IMR-90 (cell line): Measurements from ENCODE around the gene SIRPD.

Experiments
- MAFK ChIP-seq: IDR thresholded peaks from 2 replicates; pipeline ENCODE4 v1.6.1; 2012; ENCODE audit warnings: low read depth, low read length, improper control_type of control experiment
- MAZ ChIP-seq: IDR thresholded peaks from 2 replicates; pipeline ENCODE4 v1.6.1; 2012; ENCODE audit warnings: low read depth, mild to moderate bottlenecking, low read length, improper control_type of control experiment, moderate library complexity, borderline replicate concordance
- MXI1 ChIP-seq: IDR thresholded peaks from 2 replicates; pipeline ENCODE4 v1.6.1; 2012; ENCODE audit warnings: low read depth, mild to moderate bottlenecking, low read length, moderate library complexity, borderline replicate concordance
- POLR2A ChIP-seq: IDR thresholded peaks from 2 replicates; pipeline ENCODE4 v1.6.1; 2012; ENCODE audit warnings: mild to moderate bottlenecking, low read depth, low read length
- RAD21 ChIP-seq: IDR thresholded peaks from 2 replicates; pipeline ENCODE4 v1.6.1; 2012; ENCODE audit warnings: low read length, improper control_type of control experiment
- RCOR1 ChIP-seq: IDR thresholded peaks from 2 replicates; pipeline ENCODE4 v1.6.1; 2012; ENCODE audit warnings: mild to moderate bottlenecking, low read length, improper control_type of control experiment; ENCODE audit not compliant: insufficient replicate concordance
- SMC3 ChIP-seq: fragments of 150-350 bp; IDR thresholded peaks from 2 replicates; pipeline ENCODE4 v1.6.1; 2016; ENCODE audit warnings: low read depth, mild to moderate bottlenecking, antibody characterized with exemption, low read length, moderate library complexity
- TF ChIP-seq, protein P1 (sequence below): fragments of 150-350 bp; IDR thresholded peaks from 2 replicates; pipeline ENCODE4 v1.6.1; 2017; ENCODE audit warnings: mild to moderate bottlenecking, antibody characterized with exemption, low read length, low read depth
- TF ChIP-seq, protein P2 (sequence below): conservative IDR thresholded peaks from 2 replicates; pipeline ENCODE4 v1.5.1; 2012; ENCODE audit warnings: mild to moderate bottlenecking, low read depth, low read length, improper control_type of control experiment

DNA sequence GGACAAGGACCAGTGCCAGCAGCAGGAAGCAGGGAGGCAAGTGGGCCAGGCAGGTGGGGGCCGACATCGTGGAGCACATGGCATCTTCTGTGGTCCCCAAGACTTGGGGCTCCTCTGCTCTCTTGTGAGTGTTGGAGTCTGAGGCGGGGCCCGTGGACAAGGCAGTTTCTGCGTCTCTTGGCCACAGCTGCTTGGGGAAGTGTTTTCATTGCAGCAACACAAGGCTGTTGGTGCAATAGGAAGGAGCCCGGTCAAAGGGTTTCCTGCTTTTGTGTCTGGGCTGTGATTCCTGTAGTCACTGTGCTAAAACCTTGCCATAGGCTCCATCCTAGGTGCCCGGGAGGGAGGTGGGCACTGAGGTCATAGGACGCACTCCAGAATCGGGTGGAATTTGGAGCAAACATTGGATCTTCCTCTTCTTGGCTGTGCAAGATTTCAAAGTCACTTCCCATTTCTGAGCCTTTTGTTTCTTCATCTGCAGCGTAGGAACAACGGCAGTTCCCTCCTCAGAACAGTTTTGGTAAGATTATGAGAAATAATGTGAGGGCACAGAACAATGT lies 66.1 kb downstream of the SIRPD start, which contains the start of gene SIRPB2:
- TF ChIP-seq, protein P1, sequence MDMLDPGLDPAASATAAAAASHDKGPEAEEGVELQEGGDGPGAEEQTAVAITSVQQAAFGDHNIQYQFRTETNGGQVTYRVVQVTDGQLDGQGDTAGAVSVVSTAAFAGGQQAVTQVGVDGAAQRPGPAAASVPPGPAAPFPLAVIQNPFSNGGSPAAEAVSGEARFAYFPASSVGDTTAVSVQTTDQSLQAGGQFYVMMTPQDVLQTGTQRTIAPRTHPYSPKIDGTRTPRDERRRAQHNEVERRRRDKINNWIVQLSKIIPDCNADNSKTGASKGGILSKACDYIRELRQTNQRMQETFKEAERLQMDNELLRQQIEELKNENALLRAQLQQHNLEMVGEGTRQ: no peak
- TF ChIP-seq, protein P2, sequence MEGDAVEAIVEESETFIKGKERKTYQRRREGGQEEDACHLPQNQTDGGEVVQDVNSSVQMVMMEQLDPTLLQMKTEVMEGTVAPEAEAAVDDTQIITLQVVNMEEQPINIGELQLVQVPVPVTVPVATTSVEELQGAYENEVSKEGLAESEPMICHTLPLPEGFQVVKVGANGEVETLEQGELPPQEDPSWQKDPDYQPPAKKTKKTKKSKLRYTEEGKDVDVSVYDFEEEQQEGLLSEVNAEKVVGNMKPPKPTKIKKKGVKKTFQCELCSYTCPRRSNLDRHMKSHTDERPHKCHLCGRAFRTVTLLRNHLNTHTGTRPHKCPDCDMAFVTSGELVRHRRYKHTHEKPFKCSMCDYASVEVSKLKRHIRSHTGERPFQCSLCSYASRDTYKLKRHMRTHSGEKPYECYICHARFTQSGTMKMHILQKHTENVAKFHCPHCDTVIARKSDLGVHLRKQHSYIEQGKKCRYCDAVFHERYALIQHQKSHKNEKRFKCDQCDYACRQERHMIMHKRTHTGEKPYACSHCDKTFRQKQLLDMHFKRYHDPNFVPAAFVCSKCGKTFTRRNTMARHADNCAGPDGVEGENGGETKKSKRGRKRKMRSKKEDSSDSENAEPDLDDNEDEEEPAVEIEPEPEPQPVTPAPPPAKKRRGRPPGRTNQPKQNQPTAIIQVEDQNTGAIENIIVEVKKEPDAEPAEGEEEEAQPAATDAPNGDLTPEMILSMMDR: no peak
- no peak for TF ChIP-seq POLR2A
- no peak for TF ChIP-seq MAFK
- TF ChIP-seq RCOR1: no peak
- no peak for TF ChIP-seq RAD21
- TF ChIP-seq SMC3: no peak
- TF ChIP-seq MXI1: no peak
- TF ChIP-seq MAZ: no peak
